Activated CD8-positive, alpha-beta memory T cell treated with anti-CD3 and anti-CD28 coated beads, Interleukin-2, amount 50 U/mL, for 48 hours (primary cell): ENCODE results near the gene YPEL3.
A peak's percentile ranks its signal among the peaks of the same experiment; 100 is the strongest.
"Not testable (repeated sequence)": the region's sequence is repeated elsewhere in the genome, so short reads cannot be mapped to it uniquely, and the experiment has no call there.

ENCODE experiments used
- DNase-seq: peaks from one replicate; pipeline ENCODE4 v3.0.0-alpha.2; 2020

YPEL3 gene

DNA sequence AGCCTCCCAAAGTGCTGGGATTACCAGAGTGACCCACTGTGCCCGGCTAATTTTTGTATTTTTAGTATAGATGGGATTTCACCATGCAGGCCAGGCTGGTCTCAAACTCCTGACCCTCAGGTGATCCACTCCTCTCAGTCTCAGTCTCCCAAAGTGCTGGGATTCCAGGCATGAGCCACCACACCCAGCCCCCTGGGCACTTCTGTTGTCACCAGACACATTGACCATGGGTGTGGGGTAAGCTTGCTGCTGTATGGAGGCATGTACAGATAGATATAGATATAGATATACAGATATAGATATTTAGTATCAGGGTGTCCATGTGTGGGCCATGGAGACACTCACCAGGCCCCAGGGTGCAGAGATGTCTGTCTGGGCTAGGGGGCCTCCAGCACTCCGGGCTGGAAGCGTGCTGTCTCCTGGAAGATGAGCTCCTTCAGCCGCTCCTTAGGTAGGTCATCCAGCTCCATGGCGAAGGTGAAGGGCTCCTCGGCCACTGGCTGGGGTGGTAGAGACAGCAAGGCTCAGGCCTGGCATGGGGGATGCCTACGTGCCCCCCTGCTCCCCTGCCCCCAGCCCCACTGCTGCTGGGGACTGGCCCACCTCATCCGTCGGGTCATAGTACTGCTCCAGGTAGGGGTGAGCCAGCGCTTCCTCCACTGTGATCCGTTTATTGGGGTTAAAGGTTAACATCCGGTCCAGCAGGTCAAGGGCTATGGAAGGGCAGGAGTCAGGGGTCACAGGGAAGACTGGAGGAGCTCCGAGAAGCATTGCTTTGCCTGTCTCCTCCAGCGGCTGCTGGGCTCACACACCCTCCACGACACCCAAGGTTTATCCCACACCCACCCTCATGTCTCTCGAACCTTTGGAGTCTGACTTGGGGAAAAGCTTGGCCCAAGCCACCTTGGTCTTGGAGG, 20.5 kb upstream of the YPEL3 start:
- DNase-seq, result no peak

DNA sequence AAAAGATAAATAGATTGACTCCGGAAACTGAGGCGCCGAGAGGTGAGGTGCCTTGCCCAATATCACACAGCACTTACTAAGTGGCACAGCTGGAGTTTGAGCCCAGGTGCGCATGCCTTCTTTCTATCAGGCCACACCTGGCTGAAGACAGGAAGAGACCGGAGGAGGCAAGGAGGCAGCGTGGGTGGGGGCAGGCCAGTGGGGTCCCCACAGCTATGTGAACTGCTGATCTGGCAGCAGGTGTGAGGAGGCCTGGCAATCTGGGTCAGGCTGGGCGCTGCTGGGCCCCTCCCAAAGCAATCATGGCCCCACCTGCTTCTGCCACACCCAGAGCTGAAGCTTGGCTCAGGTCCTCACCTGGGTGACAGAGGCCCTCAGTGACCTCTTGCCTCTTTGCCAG, 19.2 kb upstream of the YPEL3 start:
- DNase-seq, result no peak

- DNase-seq, result not testable (repeated sequence)
Measured at GRCh38 chr16:30114833-30115232, 18.8 kb upstream of the YPEL3 start.

- DNase-seq, result no peak
Measured at GRCh38 chr16:30114411-30114810, 18.4 kb upstream of the YPEL3 start.

GRCh38 chr16:30113711-30114333, 17.8 kb upstream of the YPEL3 start:
- no peak for DNase-seq

DNA sequence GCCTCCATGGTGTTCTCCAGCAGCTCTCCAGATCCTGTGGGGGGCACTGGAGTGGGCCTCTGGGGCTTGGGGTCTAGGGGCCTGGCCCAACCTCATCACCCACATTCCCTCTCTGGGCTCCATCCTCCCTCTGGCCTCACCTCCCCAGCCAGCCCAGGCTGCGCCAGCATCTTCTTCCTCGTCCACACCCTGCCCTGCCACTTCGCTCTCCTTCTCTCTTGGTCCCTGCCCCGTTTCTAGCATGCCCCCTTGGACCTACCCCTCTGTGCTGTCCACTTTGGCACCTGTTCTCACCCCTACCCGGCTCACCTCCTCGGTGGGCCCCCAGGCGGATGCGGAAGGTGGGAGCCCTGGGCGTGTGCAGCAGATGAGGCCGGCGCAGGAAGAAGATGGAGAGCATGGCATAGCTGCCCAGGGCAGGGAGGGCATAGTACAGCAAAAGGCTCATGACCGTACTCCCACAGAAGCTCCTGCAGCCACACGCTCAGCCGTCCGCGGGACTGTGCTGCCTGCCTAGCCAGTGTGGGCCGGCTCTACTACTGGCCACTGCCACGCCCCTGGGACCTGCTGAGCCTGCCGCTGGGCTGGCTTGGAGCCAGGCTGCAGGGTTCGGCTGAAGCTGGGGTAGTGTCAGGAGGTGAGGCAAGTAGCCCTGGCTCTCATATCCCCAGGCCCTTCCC, 17.2 kb upstream of the YPEL3 start, which contains the start of gene GDPD3:
Gene GDPD3, minus strand, starts transcription at position 507 of the 680 bp plus-strand sequence. Its CDS starts 59 bp downstream, at position 448.
- DNase-seq, result no peak

GRCh38 chr16:30112197-30113030, 16.4 kb upstream of the YPEL3 start:
- DNase-seq, result peak; percentile 90

GRCh38 chr16:30110661-30111060, 14.6 kb upstream of the YPEL3 start:
- DNase-seq, result no peak

- no peak for DNase-seq
Measured at GRCh38 chr16:30108059-30108850, 12.2 kb upstream of the YPEL3 start.

GRCh38 chr16:30104492-30104891, 8.5 kb upstream of the YPEL3 start:
- no peak for DNase-seq

- DNase-seq, result no peak
Measured at GRCh38 chr16:30104090-30104489, 8.1 kb upstream of the YPEL3 start.

GRCh38 chr16:30096862-30097563, 1.0 kb upstream of the YPEL3 start:
- DNase-seq, result no peak

DNA sequence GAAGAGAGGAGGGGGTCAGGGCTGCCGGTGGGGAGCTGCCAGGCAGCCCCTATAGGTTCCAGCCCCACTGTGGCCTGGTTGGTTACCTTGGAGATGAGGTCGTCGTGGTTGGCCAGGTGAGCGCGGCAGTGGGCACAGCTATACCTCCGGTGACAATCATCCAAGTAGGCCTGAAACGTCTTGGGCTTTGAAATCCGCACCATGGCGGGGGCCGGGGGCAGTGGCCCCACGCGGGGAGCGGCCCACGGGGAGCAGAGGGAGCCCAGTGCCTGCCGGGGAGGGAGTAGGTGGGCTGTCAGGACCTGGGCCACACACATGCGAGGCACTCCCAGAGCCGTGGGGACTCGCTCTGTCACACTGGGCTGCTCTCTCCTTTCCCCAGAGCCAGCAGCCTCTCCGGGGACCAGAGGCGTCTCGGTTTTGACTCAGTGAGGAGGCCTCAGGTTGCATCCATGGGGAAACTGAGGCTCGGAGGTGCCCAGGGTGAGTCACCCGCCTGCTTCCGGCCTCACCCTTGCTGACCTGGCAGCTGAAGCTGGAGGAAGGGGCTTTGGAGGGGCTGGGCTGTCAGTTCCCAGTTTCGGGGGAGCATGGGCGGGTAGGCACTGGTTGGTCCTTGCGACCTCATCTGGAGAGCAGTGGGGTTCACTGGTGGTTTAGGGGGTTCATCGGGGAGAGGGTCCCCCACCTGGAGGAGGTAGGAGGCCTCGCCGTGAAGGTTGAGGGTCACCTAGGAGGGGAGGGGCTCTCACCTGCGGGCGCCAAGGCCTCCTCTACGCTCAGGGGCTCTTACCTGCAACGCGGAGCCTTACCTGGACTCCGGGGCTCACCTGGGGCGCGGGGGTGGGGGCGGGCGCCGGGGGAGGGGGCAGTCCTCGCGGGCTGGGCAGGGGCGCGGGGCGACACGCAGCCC, 591 bp downstream of the YPEL3 start:
- no peak for DNase-seq

GRCh38 chr16:30094541-30095165, 1.4 kb downstream of the YPEL3 start:
- DNase-seq, result no peak

GRCh38 chr16:30092373-30093010, 3.5 kb downstream of the YPEL3 start:
- peak; percentile 89 for DNase-seq

GRCh38 chr16:30091474-30092372, 4.3 kb downstream of the YPEL3 start, which contains the start of gene TBX6:
Gene TBX6 (minus strand): TSS chr16:30091924. CDS start chr16:30091193, 731 bp downstream.
- DNase-seq, result peak; percentile 97

DNA sequence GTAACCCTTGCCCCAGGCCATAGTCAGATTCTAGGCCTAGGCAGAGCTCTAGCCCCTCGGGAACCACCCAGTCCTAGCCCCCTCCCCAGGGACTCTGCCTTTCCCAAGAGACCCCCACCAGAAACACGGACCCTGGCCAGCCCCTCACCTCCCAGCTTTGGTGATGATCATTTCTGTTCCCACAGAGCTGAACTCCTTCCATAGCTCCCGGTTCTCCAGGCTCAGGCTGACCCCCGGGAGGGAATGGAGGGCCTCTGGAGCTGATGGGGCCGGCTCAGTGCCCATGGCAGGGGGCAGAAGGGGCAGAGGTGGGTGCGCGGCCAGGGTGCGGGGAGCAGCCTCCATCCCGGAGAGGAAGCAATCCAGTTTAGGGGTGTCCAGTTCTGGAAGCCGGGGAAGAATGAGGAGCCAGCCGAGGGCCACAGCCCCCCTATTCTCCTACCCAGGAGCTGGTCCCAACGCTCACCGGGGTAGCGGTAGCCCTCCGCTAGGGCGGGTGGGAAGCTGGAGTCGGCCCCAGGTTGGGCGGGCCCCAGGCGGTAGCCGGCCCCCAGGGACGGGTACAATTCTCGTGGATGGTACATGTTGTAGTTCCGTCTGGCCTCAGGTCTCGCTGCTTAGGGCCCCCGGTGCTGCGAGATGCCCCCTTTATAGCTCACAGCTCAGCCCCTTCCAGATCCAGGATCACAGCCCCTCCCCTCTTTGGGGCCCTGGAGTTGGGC, 5.2 kb downstream of the YPEL3 start:
- DNase-seq, result no peak
